ENCODE results near the gene MAGOH.

MAGOH gene

DNA sequence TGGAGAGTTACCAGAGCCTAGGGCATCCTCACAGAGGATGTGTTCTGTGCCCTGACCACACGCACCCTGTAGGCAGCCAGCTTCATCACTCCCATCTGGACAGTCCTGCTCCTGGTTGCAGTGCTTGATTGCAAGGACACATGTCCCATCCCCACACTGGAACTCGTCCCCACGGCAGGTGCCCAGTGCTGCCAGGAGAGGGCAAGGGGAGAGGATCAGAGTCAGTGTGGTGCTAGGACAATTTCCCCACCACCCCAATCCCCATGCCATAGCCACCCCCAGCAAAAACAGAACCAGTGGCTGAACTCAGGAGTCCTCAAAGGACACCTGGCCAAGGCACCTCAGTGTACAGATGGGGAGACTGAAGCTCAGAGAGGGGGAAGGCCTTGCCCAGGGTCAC lies 37.2 kb upstream of the MAGOH start:
- H3K4me1 ChIP-seq (ENCODE audit: insufficient read depth, low read length) = no peaks in the 10 kb centered on the region
- H3K36me3 ChIP-seq (ENCODE audit: insufficient read depth, low read length) = peaks cover 16% of the 10 kb centered on the region
- H3K9ac ChIP-seq (ENCODE audit: low read depth, low read length) = no peak overlapping the region
- no peaks in the 10 kb centered on the region for H3K9me3 ChIP-seq (ENCODE audit: control insufficient read depth, insufficient read depth, low read length)

DNA sequence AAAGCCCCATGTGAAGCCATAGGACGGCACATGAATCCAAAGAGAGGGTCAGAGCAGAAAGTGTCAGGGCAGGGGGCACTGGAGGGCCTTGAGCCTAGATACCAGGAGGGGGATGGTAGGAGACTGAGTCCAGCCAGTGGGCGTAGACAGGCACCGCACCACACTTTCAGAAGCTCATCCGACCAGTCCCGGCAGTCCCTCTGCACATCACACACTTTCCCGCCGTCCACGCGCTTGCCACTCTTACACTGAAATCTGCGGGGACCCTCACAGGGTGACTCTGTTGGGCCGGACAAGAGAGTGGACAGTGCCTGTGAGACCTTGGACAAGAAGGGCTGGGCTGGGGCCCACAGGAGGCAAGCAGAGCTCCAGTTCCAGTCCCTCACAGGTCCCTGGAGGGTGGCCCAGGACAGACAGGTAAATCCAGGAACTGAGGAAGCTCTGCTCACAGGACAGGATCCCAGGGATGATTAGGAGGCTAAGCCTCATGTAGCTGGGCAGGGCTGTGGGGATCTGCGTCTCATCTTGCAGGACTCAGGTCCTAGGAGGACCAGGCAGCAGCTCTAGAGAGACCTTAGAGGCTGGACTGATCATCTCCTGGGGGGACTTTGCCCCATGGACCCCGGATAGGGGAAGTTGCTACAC lies 36.3 kb upstream of the MAGOH start:
- H3K4me1 ChIP-seq (ENCODE audit: insufficient read depth, low read length) = no peaks in the 10 kb centered on the region
- H3K9ac ChIP-seq (ENCODE audit: low read depth, low read length) = no peak overlapping the region
- no peaks in the 10 kb centered on the region for H3K9me3 ChIP-seq (ENCODE audit: control insufficient read depth, insufficient read depth, low read length)
- H3K36me3 ChIP-seq (ENCODE audit: insufficient read depth, low read length) = peaks cover 25% of the 10 kb centered on the region

DNA sequence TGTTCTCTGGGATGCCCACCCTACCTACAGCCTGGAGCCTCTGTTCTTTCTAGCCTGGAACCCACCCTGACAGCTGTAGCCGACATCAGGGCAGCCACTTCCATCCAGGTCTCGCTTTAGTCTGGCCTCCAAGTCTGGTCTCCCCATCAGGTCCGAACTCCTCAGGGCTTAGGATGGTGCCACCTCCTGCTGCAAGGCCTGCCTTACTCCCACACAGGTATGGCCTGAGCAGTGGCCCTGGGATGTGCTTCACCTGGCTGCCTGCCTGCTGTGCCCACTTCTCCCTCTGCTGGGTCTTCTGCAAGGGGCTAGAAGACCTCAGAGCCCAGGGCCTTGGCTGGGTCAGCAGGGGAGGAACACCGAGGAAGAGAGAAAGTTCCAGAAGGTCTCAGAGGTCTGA lies 35.7 kb upstream of the MAGOH start:
- no peak overlapping the region for H3K9ac ChIP-seq (ENCODE audit: low read depth, low read length)
- H3K36me3 ChIP-seq (ENCODE audit: insufficient read depth, low read length) = peaks cover 28% of the 10 kb centered on the region
- H3K9me3 ChIP-seq (ENCODE audit: control insufficient read depth, insufficient read depth, low read length) = no peaks in the 10 kb centered on the region
- no peaks in the 10 kb centered on the region for H3K4me1 ChIP-seq (ENCODE audit: insufficient read depth, low read length)

DNA sequence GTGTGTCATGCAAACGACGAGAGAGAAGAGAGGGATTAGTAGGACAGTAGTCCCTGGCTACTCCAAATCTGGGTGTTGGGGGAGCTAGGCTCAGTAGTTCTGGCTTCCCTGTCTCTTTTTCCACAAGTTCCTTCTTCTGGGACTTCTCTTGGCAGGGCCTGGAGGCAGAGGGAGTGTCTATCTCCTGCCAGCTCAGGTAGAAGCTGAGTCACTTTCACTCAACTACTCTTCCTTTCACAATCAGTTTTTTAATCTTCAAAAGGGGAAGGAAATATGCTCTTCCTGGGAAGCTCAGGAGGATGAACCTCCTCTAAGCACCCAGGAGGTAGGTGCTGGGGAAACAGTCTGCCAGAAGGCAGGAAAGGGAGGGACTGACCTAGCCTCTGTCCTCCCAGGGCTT lies 35.2 kb upstream of the MAGOH start:
- no peaks in the 10 kb centered on the region for H3K9me3 ChIP-seq (ENCODE audit: control insufficient read depth, insufficient read depth, low read length)
- no peaks in the 10 kb centered on the region for H3K4me1 ChIP-seq (ENCODE audit: insufficient read depth, low read length)
- H3K9ac ChIP-seq (ENCODE audit: low read depth, low read length) = no peak overlapping the region
- H3K36me3 ChIP-seq (ENCODE audit: insufficient read depth, low read length) = peaks cover 28% of the 10 kb centered on the region

DNA sequence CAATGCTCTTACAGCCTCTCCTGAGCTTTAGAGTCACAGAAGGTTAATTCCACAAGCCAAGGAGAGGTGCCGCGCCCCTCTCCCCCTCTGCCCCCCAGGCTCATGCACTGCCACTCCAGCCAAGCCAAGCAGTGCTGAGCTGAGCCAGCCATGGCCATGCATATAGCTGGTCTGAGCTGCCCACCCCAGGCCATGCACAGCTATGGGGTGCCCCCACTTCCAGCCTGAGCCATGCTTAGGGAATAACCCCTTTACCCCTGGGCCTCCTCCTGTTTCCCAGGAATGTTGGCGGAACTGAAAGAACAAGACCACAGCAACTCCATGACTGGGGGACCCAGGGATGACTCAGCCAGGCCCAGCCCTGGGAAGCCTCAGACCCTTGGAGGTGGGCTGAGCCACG lies 34.0 kb upstream of the MAGOH start:
- Histone ChIP-seq H3K9me3 (ENCODE audit: control insufficient read depth, insufficient read depth, low read length) (no peaks in the 10 kb centered on the region), H3K4me1 (ENCODE audit: insufficient read depth, low read length) (no peaks in the 10 kb centered on the region), H3K9ac (ENCODE audit: low read depth, low read length) (no peak overlapping the region), H3K36me3 (ENCODE audit: insufficient read depth, low read length) (peaks cover 23% of the 10 kb centered on the region)

DNA sequence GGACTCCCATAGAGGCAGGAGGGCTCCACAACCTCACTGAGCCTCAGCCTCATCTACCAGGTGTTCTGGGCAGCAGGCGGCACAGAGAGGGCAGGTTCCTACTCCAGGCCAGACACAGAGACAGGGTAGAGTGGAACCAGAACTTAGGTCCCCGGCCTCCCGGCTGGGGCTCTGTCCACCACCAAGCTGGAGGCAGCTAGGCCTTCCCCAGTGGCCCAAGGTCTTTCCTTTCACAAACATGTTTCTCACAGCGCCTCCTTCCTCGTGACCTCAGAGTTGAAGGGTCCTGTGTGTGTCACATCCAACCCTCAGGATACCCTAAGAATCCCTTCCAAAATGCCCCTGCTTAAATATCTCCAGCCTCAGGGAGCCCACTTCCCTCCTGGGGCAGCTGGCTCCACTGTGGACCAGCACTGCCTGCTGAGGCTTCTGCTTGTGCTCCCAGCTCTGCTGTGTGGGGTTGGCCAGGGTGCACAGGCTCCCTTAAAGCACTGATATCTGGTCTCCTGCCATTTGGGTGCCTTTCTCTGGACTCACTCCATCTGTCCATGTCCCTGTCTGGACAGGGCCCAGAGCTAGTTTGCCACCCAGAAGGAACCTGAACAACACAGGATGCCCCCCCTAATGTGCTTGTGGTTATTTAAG lies 33.2 kb upstream of the MAGOH start:
- no peaks in the 10 kb centered on the region for H3K9me3 ChIP-seq (ENCODE audit: control insufficient read depth, insufficient read depth, low read length)
- no peak overlapping the region for H3K9ac ChIP-seq (ENCODE audit: low read depth, low read length)
- H3K36me3 ChIP-seq (ENCODE audit: insufficient read depth, low read length) = peaks cover 23% of the 10 kb centered on the region
- no peaks in the 10 kb centered on the region for H3K4me1 ChIP-seq (ENCODE audit: insufficient read depth, low read length)

DNA sequence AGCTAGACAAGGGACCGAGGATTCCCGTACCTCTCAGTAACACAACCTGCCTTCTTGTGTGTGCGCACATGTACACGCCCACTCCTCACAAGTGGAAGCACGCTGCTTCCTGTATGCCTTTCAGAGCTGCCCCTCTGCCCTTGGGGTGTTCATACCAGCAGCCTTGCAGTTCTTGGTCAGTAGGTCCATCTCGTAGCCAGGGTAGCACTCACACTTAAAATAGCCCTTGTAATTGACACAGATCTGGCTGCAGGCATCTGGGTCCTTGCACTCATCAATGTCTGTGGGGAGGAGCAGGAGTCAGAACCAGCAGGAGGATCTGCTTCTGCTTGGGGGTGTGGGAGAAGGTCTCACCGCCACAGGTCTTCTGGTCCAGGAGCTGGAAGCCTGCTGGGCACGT lies 32.6 kb upstream of the MAGOH start:
- Histone ChIP-seq H3K9ac (ENCODE audit: low read depth, low read length) (no peak overlapping the region), H3K9me3 (ENCODE audit: control insufficient read depth, insufficient read depth, low read length) (no peaks in the 10 kb centered on the region), H3K36me3 (ENCODE audit: insufficient read depth, low read length) (peaks cover 27% of the 10 kb centered on the region), H3K4me1 (ENCODE audit: insufficient read depth, low read length) (no peaks in the 10 kb centered on the region)

DNA sequence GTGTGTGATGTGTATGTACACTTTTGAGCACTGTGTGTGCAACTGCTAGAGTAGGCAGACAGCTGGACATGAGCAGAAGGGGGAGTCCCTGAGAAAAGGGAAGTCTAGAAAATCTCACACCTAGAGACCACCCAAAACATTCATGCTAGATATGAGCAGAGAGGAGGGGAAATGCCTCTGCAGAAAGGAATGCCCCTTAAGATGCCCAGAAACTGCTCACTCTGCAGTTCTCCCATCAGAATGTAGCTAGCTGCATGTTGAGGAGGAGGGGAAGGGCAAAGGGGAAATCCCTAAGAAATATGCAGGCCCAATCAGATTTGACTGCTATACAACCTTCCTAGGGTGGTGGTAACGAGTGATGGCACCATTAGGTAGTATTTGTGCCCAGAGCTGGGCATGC lies 31.8 kb upstream of the MAGOH start:
- Histone ChIP-seq H3K9ac (ENCODE audit: low read depth, low read length) (no peak overlapping the region), H3K4me1 (ENCODE audit: insufficient read depth, low read length) (no peaks in the 10 kb centered on the region), H3K36me3 (ENCODE audit: insufficient read depth, low read length) (peaks cover 34% of the 10 kb centered on the region), H3K9me3 (ENCODE audit: control insufficient read depth, insufficient read depth, low read length) (no peaks in the 10 kb centered on the region)

DNA sequence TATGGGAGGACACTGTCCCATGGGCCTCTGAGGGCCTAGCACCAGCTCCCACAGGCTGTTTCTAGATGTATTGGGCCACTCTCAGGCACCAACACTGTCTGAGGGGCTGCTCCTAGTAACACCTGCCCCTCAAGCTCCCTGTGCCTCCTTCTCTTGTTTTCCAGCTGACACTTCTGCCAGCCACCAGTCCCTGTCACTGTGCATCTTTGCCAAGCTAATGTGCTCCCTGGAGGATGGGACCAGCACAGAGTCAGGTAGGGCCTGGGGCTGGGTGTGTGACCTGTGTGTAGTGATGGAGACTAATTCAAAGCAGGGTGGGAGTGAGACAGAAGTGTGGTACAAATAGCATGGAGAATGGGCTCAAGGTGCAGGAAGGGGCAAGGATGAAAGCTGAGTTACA lies 29.4 kb upstream of the MAGOH start:
- Histone ChIP-seq H3K36me3 (ENCODE audit: insufficient read depth, low read length) (peaks cover 51% of the 10 kb centered on the region), H3K9ac (ENCODE audit: low read depth, low read length) (no peak overlapping the region), H3K4me1 (ENCODE audit: insufficient read depth, low read length) (no peaks in the 10 kb centered on the region), H3K9me3 (ENCODE audit: control insufficient read depth, insufficient read depth, low read length) (no peaks in the 10 kb centered on the region)

DNA sequence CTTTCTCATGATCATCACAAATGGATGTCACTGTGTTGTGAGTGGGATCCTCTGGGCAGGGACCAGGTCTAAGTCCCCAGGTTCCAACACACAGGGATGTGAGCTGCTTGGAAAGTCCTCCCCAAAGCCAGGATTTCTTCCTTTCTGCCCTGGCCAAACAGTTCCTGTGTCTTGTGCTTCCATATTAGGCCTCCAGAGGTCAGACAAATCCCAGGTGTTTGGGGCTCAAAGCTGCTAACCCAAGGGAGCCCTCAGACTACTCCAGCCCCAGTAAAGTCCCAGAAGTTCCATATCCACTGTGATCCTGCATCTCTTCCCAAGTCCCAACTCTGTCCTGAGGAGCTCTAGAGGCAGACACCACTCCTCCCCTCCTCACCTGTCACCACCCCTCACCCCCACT lies 27.7 kb upstream of the MAGOH start:
- Histone ChIP-seq H3K9ac (ENCODE audit: low read depth, low read length) (no peak overlapping the region), H3K36me3 (ENCODE audit: insufficient read depth, low read length) (peaks cover 61% of the 10 kb centered on the region), H3K4me1 (ENCODE audit: insufficient read depth, low read length) (no peaks in the 10 kb centered on the region)

DNA sequence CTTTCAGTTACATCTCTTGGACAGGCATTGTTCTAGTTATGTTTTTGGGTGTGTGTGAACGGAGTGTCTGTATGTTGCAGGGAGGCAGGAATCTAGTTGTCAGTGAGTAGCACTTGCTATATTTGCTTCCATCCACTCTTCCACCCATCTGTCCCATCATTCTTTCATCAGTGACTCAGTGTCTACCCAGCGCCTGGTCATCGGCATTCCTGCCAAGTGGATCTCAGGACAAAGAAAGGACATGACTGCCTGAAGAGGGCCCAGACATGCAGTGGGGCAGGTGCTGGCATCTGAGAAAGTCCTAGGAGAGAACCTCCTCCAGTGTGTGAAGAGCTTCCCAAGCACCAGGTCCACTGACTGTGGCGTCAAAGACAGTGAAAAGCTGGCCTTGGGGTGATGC lies 27.3 kb upstream of the MAGOH start:
- H3K9me3 ChIP-seq (ENCODE audit: control insufficient read depth, insufficient read depth, low read length) = no peaks in the 10 kb centered on the region
- H3K36me3 ChIP-seq (ENCODE audit: insufficient read depth, low read length) = peaks cover 60% of the 10 kb centered on the region
- no peaks in the 10 kb centered on the region for H3K4me1 ChIP-seq (ENCODE audit: insufficient read depth, low read length)
- H3K9ac ChIP-seq (ENCODE audit: low read depth, low read length) = no peak overlapping the region

More for the DNA sequence above, 27.7 kb upstream of the MAGOH start:
- H3K9me3 ChIP-seq (ENCODE audit: control insufficient read depth, insufficient read depth, low read length) = no peaks in the 10 kb centered on the region

DNA sequence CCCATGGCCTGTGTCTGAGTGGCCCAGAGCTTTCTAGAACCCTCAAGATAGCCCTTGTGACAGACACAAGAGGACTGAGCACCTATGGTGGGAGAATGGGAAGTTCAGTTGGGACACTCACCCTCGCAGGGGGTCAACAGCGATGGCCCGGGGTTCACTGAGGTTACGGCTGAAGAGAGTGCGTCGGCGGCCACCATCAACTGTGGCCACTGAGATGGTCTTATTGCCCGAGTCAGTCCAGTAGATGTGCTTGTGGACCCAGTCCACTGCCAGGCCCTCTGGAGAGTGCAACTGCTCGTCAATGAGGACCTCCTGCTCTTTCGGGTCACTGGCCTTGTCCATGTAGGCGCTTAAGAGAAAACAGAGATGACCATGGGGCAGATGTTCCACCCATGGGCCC lies 25.7 kb upstream of the MAGOH start:
- peaks cover 61% of the 10 kb centered on the region for H3K36me3 ChIP-seq (ENCODE audit: insufficient read depth, low read length)
- H3K4me1 ChIP-seq (ENCODE audit: insufficient read depth, low read length) = no peaks in the 10 kb centered on the region
- no peak overlapping the region for H3K9ac ChIP-seq (ENCODE audit: low read depth, low read length)
- no peaks in the 10 kb centered on the region for H3K9me3 ChIP-seq (ENCODE audit: control insufficient read depth, insufficient read depth, low read length)

DNA sequence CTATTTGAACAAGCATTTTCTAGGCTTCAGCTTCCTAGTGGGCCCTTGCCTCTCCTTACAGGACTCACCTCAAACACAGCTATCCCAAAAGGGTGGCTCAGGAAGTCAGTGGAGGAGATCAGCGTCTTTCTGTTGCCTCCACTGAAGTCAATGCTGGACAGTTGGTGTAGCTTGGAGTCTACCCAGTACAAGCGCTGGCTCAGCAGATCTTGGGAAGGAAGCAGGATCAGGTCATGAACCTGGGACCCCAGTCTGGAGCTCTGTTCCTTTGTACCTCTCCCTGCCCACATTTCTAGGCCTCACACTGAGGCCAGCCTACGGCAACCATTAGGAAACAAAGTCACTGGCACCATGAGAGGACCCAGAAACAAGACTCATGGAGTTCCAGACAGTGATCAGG lies 23.7 kb upstream of the MAGOH start:
- peaks cover 72% of the 10 kb centered on the region for H3K36me3 ChIP-seq (ENCODE audit: insufficient read depth, low read length)
- H3K9me3 ChIP-seq (ENCODE audit: control insufficient read depth, insufficient read depth, low read length) = no peaks in the 10 kb centered on the region
- no peak overlapping the region for H3K9ac ChIP-seq (ENCODE audit: low read depth, low read length)
- no peaks in the 10 kb centered on the region for H3K4me1 ChIP-seq (ENCODE audit: insufficient read depth, low read length)

DNA sequence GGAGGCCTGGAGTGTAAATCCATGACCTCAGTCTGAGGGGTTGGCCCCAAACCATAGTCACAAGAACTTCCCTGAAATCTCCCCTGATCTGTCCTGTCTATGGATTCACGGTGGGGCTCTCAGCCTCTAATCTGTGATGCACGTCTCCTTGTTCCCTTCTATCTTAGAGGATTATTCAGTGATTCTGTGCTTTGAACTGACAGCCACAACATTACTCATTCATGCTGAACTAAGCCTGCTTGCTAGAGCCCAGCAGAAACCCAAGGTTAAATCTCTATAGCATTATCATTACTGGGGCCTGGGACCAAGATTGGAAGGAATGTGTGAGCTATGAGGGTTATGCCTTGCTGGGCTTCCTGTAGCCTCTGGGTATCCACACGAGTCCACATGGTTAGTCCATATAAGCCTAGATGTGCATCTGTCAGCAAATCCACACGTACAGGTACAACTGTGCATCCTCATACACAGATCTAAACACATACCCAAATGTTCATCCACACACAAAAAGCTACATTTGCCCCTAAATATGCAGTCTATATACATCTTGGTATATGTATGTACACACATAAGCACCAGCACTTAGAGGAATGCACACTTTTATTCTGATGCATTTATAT lies 22.4 kb upstream of the MAGOH start:
- H3K4me1 ChIP-seq (ENCODE audit: insufficient read depth, low read length) = no peaks in the 10 kb centered on the region
- no peaks in the 10 kb centered on the region for H3K9me3 ChIP-seq (ENCODE audit: control insufficient read depth, insufficient read depth, low read length)
- H3K36me3 ChIP-seq (ENCODE audit: insufficient read depth, low read length) = peaks cover 77% of the 10 kb centered on the region
- no peak overlapping the region for H3K9ac ChIP-seq (ENCODE audit: low read depth, low read length)

DNA sequence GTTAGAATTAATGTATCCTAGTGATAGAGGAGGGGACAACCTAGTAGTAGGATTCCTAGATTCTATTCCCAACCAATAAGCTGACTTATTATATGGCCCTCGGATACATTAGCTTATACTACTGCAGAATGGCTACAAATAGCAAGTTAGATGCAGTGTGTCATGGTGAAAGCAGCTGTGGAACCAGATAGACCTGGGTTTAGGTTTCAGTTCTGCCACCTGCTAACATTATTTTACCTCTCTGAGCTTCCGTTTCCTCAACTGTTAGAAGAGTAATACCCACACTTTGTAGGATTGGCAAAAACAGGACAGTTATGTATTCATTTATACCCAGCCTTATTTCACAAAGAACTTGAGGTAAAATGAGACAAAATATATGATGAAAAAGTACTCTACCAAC lies 21.6 kb upstream of the MAGOH start:
- H3K36me3 ChIP-seq (ENCODE audit: insufficient read depth, low read length) = peaks cover 75% of the 10 kb centered on the region
- no peak overlapping the region for H3K9ac ChIP-seq (ENCODE audit: low read depth, low read length)

More for the DNA sequence above, 21.6 kb upstream of the MAGOH start:
- Histone ChIP-seq H3K4me1 (ENCODE audit: insufficient read depth, low read length) (no peaks in the 10 kb centered on the region), H3K9me3 (ENCODE audit: control insufficient read depth, insufficient read depth, low read length) (no peaks in the 10 kb centered on the region)

Measured in ES-I3 (cell line).